IPS-NIHi7 (cell line): ENCODE measurements around the gene PTPRM.

ENCODE experiments used
- DNase-seq: peaks from one replicate; pipeline ENCODE4 v3.0.0; 2012; ENCODE audit warnings: mixed read lengths; ENCODE audit errors: extremely low spot score

The PTPRM gene

DNA sequence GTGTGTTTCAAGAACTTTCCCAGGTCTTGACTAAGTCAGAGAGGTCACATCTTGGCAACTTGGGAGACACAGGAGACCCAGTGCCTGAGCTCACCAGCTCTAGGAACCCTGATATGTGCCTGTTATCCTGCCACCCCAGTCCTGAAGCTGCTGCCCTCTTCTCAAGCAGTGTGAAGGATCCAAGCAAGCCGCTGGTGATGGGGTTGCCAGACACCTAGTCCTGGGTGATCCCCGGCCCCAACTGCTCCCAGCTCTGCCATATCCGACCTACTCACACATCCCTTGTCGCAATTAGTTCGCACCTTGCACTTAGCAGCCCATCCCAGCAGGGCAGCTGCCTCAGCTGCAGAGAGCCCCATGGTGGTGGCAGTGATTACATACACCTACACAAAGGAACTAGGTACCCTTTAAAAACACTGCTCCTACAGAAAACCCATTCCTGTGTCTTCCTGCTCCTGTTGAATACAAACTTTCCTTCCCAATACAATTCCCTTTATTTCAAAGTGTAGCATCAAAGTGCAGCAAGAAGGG, 794.9 kb downstream of the PTPRM start:
- DNase-seq = peak; percentile 30

DNA sequence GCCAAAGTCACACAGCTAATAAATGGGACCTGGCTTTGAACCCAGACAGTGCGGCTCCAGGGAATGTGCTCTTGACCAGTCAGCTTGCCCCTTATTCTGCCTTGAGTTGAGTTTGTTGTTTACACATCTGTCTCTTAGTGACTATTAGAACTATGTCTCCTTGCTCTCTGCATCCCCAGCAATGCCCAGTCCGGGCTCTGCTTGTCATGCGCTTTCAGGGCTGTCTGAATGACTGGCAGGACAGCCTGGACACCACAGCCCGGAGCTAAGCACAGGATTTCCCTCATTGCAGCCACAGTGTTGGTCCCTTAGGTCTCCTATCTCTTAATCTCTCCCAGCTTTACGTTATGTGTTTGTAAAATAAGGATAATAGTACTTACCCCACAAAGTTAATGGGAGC, 795.7 kb downstream of the PTPRM start:
- no peak for DNase-seq

DNA sequence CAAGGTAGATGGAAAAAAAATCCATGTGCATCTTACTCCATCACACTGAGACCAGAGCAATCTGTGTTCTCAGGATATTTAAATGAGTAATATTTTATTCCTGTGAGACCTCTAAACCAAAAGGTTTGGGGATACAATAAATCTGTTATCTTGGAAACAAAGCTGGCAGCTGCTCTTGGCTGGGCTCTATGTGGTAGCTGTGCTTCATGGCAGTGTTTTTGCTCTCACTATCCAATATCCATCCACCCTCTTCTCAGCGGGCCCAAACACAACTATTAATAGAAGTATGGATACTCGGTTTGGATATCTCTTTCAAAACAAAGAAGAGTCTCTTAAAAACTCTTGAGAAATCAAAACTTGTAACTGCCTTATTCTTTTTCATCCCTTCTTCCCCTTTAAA, 797.3 kb downstream of the PTPRM start:
- DNase-seq = no peak

DNA sequence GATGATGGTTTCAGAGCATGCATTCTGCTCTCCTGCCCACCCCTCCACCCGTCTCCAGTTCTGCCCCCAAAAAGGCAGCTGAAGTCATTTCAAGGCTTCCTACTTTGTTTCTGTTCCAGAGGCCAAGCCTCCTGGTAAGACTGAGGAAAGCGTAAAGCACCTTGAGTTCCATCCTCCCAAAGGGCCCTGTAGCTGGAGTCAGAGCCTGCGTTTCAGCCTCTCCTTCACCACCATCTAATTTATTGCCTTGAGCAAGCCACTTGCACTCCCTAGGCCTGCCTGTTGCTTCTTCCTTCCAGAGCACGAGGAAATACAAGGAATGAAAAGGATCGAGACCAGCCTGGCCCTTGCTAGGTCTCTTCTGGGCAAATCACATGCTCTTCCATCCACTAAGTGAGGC, 797.9 kb downstream of the PTPRM start:
- no peak for DNase-seq

- DNase-seq = no peak
Measured at GRCh38 chr18:8365528-8365927, 798.4 kb downstream of the PTPRM start.

- no peak for DNase-seq
Measured at GRCh38 chr18:8366070-8366469, 799.0 kb downstream of the PTPRM start.

- DNase-seq = no peak
Measured at GRCh38 chr18:8366656-8367055, 799.5 kb downstream of the PTPRM start.

GRCh38 chr18:8367217-8367988, 800.3 kb downstream of the PTPRM start:
- DNase-seq = peak; percentile 82

GRCh38 chr18:8368512-8369217, 801.5 kb downstream of the PTPRM start:
- DNase-seq = no peak

DNA sequence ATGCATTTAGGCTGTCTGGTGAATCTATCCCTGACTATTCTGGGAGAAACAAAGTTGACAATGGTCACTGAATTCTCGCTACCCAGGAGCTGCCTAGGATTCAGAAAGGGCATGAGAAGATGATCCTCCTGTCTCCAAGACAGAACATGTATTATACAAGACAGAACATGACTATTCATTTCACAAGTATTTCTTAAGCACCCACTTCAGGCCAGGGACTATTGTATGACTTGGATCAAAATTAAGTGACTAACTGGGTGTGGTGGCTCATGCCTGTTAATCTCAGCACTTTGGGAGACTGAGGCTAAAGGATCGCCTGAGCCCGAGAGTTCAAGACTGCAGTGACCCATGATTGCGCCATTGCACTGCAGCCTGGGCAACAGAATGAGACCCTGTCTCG, 806.4 kb downstream of the PTPRM start:
- no peak for DNase-seq

- no peak for DNase-seq
Measured at GRCh38 chr18:8374676-8375075, 807.6 kb downstream of the PTPRM start.

GRCh38 chr18:8375249-8375648, 808.1 kb downstream of the PTPRM start:
- no peak for DNase-seq

GRCh38 chr18:8376113-8376512, 809.0 kb downstream of the PTPRM start:
- DNase-seq = no peak

DNA sequence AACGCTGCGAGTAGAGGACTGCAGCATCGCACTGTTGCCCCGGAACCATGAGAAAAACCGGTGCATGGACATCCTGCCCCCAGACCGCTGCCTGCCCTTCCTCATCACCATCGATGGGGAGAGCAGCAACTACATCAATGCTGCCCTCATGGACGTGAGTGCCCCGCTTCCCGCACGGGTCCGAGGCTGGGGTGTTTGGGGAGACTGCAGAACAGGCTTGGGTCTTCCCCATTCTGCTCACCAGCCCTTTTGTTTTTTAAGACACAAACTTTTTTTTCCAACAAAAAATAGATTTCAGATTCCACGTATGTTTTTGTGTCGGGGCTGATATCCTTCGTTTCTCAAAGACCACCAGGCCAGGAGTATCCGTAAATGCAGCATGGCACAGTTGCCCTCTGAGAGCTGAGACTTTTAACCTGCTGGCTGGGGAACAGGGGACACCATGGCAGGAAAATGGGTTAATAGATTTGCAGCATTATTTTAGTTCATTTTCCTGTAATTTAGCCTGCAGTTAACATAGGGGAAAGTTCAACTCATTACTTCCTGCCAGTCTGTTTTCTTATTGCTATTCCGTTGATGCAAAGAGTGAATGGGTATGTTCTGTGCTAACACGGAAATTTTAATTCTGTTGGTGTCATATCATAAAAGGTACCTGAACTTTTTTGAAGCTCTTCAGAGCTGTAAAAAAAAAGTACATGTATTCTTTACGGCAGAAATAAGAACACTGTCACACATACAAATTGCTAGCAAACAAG, 812.2 kb downstream of the PTPRM start:
- DNase-seq = no peak

DNA sequence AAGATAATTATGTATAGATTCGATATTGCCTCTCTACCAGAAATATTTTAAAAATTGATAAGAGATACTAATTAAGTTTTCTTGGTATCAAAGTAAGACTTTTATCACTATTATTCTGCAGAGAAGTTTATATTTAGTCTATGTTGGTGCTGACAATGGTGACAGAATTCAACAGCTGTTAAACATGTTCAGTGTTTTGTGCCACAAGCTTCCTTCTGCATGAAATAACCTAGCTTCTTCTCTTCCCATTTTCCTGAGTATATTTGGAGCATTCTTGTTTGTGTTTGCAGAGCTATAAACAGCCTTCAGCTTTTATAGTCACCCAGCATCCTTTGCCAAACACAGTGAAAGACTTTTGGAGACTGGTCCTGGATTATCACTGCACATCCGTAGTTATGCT, 812.9 kb downstream of the PTPRM start:
- no peak for DNase-seq

DNA sequence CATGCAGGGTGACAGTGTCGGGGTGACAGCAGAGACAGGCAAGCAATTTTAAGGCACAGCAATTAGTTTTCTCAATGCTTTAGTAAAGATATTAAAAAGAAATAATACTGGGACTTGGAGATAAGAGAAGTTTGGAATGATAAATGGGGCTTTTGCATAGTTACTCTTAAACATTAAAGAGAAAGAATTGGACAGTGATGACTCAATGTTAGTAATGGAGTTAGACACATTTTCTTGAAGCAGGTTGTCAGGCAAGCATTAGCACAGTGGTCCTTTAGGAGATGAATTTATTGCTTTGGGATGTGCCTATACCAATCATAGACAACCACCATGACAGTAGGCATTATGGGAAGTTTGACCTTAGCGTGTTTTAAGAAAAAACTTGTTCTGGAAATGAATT, 813.8 kb downstream of the PTPRM start:
- no peak for DNase-seq

GRCh38 chr18:8381821-8382459, 814.8 kb downstream of the PTPRM start:
- no peak for DNase-seq

- DNase-seq = no peak
Measured at GRCh38 chr18:8385400-8385799, 818.3 kb downstream of the PTPRM start.

DNA sequence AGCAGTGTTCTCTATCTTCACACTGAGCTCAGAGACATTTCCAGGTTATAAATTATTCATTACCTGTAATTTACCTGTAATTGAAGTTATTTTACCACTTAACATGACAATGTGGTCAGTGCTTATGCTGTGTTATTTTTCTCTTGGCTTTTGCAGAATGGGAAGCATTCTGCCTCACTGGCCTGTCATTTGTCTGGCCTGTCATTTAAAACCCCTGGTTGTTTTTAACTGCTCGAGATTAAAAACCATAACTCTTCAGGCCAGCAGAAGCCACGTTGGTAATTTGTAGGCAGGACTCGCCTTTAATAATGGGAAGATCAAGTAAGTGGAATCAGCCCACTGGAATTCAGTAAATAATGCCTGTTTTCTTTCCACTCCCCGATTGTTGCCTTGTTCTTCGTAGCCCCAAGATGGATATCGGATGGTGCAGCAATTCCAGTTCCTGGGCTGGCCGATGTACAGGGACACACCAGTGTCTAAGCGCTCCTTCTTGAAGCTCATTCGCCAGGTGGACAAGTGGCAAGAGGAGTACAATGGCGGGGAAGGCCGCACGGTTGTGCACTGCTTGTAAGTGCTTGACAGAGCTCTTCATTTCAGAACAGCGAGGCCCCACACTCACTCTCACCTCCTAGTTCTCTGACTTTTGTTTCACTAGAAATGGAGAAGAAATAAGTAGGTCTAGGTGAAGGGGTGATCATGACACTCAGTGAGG, 819.7 kb downstream of the PTPRM start:
- no peak for DNase-seq

- DNase-seq = peak; percentile 88
Measured at GRCh38 chr18:8389391-8390340, 822.5 kb downstream of the PTPRM start.
